Activated T-cell treated with anti-CD3 and anti-CD28 coated beads, Interleukin-2, amount 50 U/mL, for 72 hours (primary cell): Measurements from ENCODE around the gene IGF2R. TPM values are rescaled to one million over a fixed set of nuclear protein-coding genes. Genes with fewer than 3 reads are reported as not detected.
"Not testable (repeated sequence)": the region's sequence is repeated elsewhere in the genome, so short reads cannot be mapped to it uniquely, and the experiment has no call there.

Experiments used
- ATAC-seq, 2 donors: fragments of 150-1000 bp; cut with Tn5 transposase; replicated peaks in 1 of 2; 2 replicates each; pipeline ENCODE4 v1.10.0; 2021; ENCODE audit warnings: moderate library complexity in 2 of 2, mild to moderate bottlenecking in 1 of 2
- DNase-seq, 2 donors: peaks; one replicate each; pipeline ENCODE4 v3.0.0; 2021 to 2022; ENCODE audit warnings: mixed read lengths in 1 of 2
- H3K27ac Mint-ChIP-seq: one replicate; pipeline ENCODE4 v1.8.0; 2022; ENCODE audit warnings: mild to moderate bottlenecking, moderate library complexity, mixed read lengths
- H3K27me3 Mint-ChIP-seq: one replicate; pipeline ENCODE4 v1.8.0; 2022; ENCODE audit warnings: low read depth, mixed read lengths
- H3K36me3 Mint-ChIP-seq, 2 donors: one replicate each; pipeline ENCODE4 v1.8.0; 2022; ENCODE audit warnings: mixed read lengths in 2 of 2, mild to moderate bottlenecking in 1 of 2; ENCODE audit not compliant: insufficient read depth in 2 of 2
- H3K4me1 Mint-ChIP-seq: one replicate; pipeline ENCODE4 v1.8.0; 2022; ENCODE audit warnings: low read depth, mixed read lengths
- H3K4me3 Mint-ChIP-seq, 2 donors: one replicate each; pipeline ENCODE4 v1.8.0; 2022; ENCODE audit warnings: mild to moderate bottlenecking in 2 of 2, mixed read lengths in 2 of 2, moderate library complexity in 2 of 2
- H3K9me3 Mint-ChIP-seq, 2 donors: one replicate each; pipeline ENCODE4 v1.8.0; 2022; ENCODE audit warnings: mixed read lengths in 2 of 2
- total RNA-seq, 2 donors: library from RNA; stranded (reverse); gene quantifications; one replicate each; pipeline ENCODE4 v1.2.3, GENCODE V29; 2022

Gene IGF2R
- total RNA-seq, 2 donors from 2014 or later: 68.9 to 83.6 TPM

DNA sequence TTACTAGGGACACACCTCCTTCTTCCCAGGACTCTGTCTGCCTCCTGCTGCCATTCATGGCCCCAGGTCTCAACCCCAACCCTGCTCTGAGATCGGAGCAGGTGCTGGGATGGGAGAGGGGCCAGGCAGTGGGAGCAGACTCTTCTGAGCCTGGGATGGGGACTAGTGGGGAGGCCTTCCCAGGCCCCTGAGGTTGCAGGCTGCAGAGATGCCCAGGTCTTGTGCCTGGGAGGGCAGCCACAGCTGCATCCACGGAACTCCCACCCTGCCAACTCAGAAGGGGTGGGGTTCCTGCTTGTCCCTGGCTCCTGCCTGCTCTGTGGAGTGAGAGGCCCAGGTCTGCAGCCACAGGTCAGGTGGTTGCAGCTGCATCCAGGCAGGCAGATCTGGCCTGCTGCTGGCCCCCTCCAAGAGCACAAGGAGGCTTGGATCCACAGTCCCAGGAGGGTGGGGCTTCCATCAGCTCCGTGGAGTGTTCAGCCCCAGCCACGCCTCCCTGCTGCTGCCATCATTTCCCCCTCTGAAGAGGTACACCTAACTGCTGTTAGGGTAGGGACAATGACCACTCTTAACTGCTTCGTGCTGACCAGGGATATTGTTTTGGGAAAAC lies 149.8 kb downstream of the IGF2R start:
- Mint-ChIP-seq H3K36me3 (no peaks in the 10 kb centered on the region), H3K4me1 (no peaks in the 10 kb centered on the region), H3K27ac (no peak overlapping the region), H3K9me3 (no peaks in the 10 kb centered on the region), H3K4me3 (no peak overlapping the region), H3K27me3 (no peaks in the 10 kb centered on the region)
- DNase-seq (no peak), ATAC-seq (no peak)

GRCh38 chr6:160120087-160120486 lies 151.2 kb downstream of the IGF2R start:
- H3K4me3 Mint-ChIP-seq: no peak overlapping the region
- H3K4me1 Mint-ChIP-seq: no peaks in the 10 kb centered on the region
- no peak for DNase-seq
- no peaks in the 10 kb centered on the region for H3K36me3 Mint-ChIP-seq
- no peaks in the 10 kb centered on the region for H3K9me3 Mint-ChIP-seq
- H3K27ac Mint-ChIP-seq: no peak overlapping the region
- H3K27me3 Mint-ChIP-seq: no peaks in the 10 kb centered on the region
- ATAC-seq: no peak

DNA sequence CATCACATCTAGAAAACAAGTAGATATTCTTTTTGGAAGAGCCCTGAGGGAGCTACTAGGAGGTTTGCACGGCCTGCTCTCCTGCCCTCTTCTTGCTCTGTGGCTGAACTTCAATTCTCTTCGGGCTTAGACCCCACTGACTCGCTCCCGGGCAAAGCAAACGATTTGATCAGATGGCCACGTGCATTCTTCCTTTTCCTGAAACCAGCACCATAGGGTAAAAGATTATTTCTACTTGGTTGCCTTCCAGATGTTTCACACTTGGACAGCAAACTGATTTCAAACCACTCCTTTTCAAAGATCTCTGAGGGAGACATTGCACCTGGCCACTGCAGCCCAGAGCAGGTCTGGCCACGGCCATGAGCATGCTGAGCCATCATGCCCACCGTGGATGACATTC lies 152.7 kb downstream of the IGF2R start, which contains the start of gene SLC22A1:
Gene SLC22A1 (plus strand): TSS at position 258 of the 400 bp plus-strand sequence. CDS start 121 bp downstream, at position 379.
- H3K36me3 Mint-ChIP-seq: no peaks in the 10 kb centered on the region
- H3K4me1 Mint-ChIP-seq: no peaks in the 10 kb centered on the region
- H3K9me3 Mint-ChIP-seq: no peaks in the 10 kb centered on the region
- DNase-seq: no peak
- ATAC-seq: no peak
- H3K4me3 Mint-ChIP-seq: no peak within 1 kb of the TSS
- H3K27me3 Mint-ChIP-seq: no peaks in the 10 kb centered on the region
- no peak within 1 kb of the TSS for H3K27ac Mint-ChIP-seq

DNA sequence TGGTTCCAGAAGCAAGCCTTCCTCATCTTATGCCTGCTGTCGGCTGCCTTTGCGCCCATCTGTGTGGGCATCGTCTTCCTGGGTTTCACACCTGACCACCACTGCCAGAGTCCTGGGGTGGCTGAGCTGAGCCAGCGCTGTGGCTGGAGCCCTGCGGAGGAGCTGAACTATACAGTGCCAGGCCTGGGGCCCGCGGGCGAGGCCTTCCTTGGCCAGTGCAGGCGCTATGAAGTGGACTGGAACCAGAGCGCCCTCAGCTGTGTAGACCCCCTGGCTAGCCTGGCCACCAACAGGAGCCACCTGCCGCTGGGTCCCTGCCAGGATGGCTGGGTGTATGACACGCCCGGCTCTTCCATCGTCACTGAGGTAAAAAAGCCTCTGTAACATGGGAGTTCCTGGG lies 153.1 kb downstream of the IGF2R start:
- Mint-ChIP-seq H3K4me3 (no peak overlapping the region), H3K27me3 (no peaks in the 10 kb centered on the region), H3K36me3 (no peaks in the 10 kb centered on the region), H3K4me1 (no peaks in the 10 kb centered on the region), H3K27ac (no peak overlapping the region), H3K9me3 (no peaks in the 10 kb centered on the region)
- DNase-seq: no peak
- no peak for ATAC-seq

DNA sequence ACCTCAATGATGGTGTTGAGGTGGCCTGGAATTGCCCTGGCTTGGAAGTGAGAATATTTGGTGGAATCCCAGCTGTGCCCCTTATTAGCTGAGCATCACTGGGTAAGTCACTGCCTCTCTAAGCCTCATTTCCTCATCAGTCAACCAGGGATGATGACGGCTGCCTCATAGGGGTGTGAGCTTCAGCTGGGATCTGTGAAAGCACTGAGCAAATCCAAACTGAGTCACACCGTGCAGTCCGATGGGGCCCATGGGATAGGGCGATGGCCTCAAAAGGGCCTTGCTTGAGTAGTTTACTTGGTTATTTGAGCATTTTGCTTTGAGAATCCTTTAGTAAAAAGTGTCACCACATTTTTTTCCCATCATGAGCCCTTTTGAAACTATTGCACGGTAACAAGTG lies 153.9 kb downstream of the IGF2R start:
- Mint-ChIP-seq H3K27me3 (no peaks in the 10 kb centered on the region), H3K36me3 (no peaks in the 10 kb centered on the region), H3K9me3 (no peaks in the 10 kb centered on the region), H3K4me1 (no peaks in the 10 kb centered on the region), H3K4me3 (no peak overlapping the region), H3K27ac (no peak overlapping the region)
- no peak for DNase-seq
- no peak for ATAC-seq

GRCh38 chr6:160124007-160124406 lies 155.1 kb downstream of the IGF2R start:
- Mint-ChIP-seq H3K27me3 (no peaks in the 10 kb centered on the region), H3K4me1 (peaks cover under 1% of the 10 kb centered on the region), H3K27ac (no peak overlapping the region), H3K9me3 (no peaks in the 10 kb centered on the region), H3K36me3 (no peaks in the 10 kb centered on the region), H3K4me3 (no peak overlapping the region)
- ATAC-seq (no peak), DNase-seq (no peak)

GRCh38 chr6:160124605-160125004 lies 155.7 kb downstream of the IGF2R start:
- Mint-ChIP-seq H3K27me3 (no peaks in the 10 kb centered on the region), H3K9me3 (no peaks in the 10 kb centered on the region), H3K4me1 (peaks cover 6% of the 10 kb centered on the region), H3K36me3 (no peaks in the 10 kb centered on the region), H3K4me3 (no peak overlapping the region), H3K27ac (peak overlapping the region; percentile 31)
- DNase-seq (no peak), ATAC-seq (no peak)

GRCh38 chr6:160125105-160125504 lies 156.2 kb downstream of the IGF2R start:
- not testable (repeated sequence) for H3K4me3 Mint-ChIP-seq, ATAC-seq, H3K36me3 Mint-ChIP-seq, H3K9me3 Mint-ChIP-seq, H3K27me3 Mint-ChIP-seq, H3K4me1 Mint-ChIP-seq, DNase-seq, H3K27ac Mint-ChIP-seq

DNA sequence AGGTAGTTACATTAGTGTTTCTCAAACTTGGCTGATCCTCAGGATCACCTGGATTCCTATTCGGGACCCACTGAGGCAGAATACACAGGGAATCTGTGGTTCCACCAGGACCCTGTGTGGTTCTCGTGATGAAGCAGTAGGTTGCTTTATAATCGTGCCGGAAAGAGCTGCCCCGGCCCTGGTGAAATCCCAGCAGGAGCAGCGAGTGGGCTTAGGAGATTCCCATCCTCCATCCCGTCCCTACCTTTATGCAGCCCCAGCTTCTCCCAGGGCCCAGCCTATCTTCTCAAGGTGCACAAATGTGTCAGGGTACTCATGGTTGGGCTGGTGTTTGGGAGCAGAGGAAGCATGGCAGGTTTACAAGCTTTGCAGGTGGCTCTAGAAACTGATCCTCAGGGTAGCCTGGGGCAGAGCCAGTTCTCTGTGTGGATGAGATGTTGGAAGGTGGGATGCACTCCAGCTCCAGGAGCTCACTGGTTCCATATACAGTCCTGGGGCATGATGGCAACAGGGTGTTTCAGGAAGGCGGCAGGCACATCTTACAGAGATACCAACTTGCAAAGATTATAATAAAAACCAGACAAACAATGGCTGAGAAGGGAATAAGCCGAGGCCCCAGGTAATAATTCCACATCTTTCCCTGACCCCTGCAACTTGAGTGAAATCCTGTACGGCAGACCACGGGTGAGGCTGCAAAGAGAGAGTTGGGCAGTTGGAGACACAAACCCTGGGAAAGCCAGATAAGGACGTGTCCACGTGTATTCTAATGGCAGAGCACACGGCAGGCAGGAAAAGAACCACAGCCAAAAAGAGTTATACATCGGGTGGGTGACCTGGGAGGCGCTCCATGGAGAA lies 158.6 kb downstream of the IGF2R start:
- Mint-ChIP-seq H3K36me3 (no peaks in the 10 kb centered on the region), H3K9me3 (no peaks in the 10 kb centered on the region), H3K27ac (no peak overlapping the region), H3K4me1 (peaks cover 7% of the 10 kb centered on the region), H3K27me3 (no peaks in the 10 kb centered on the region), H3K4me3 (no peak overlapping the region)
- ATAC-seq: no peak
- no peak for DNase-seq

- peaks cover 7% of the 10 kb centered on the region for H3K4me1 Mint-ChIP-seq
- H3K4me3 Mint-ChIP-seq: no peak overlapping the region
- no peaks in the 10 kb centered on the region for H3K27me3 Mint-ChIP-seq
- H3K27ac Mint-ChIP-seq: no peak overlapping the region
- DNase-seq: no peak
- H3K9me3 Mint-ChIP-seq: no peaks in the 10 kb centered on the region
- H3K36me3 Mint-ChIP-seq: no peaks in the 10 kb centered on the region
- ATAC-seq: no peak
These were observed 159.3 kb downstream of the IGF2R start for GRCh38 chr6:160128125-160128683.

DNA sequence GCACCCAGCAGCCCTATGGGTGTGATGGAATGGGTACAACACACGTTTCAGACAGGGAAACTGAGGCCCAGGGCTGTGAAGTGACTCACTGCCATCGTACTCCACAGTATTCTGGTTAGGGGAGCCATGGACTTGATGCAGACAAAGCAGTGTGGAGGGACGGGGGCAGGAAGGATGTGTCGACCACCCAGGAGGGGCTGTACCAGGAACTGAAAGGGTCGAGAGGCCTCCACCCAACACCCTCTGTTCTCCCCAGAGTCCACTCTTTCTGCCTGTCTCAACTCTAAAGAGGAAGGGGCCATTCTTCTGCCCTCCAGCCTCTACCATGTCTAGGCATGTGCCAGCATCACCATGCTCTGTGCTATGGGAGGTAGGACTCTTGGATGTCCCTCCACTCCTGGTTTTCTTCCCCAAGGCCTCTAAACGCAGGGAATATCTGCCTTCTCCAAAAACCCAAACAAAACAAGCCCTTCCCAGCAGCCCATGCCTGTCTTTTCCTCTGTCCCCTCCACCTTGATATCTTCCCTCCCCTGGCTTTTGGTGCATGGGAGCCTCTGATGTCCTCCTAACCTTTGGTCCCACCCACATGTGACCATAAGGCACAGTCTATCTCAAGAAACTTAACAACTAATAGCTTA lies 160.1 kb downstream of the IGF2R start:
- H3K4me1 Mint-ChIP-seq: peaks cover 7% of the 10 kb centered on the region
- ATAC-seq (no peak), DNase-seq (no peak)
- H3K27me3 Mint-ChIP-seq: no peaks in the 10 kb centered on the region
- no peaks in the 10 kb centered on the region for H3K36me3 Mint-ChIP-seq
- H3K27ac Mint-ChIP-seq: peak overlapping the region; percentile 26
- H3K4me3 Mint-ChIP-seq: no peak overlapping the region
- no peaks in the 10 kb centered on the region for H3K9me3 Mint-ChIP-seq

DNA sequence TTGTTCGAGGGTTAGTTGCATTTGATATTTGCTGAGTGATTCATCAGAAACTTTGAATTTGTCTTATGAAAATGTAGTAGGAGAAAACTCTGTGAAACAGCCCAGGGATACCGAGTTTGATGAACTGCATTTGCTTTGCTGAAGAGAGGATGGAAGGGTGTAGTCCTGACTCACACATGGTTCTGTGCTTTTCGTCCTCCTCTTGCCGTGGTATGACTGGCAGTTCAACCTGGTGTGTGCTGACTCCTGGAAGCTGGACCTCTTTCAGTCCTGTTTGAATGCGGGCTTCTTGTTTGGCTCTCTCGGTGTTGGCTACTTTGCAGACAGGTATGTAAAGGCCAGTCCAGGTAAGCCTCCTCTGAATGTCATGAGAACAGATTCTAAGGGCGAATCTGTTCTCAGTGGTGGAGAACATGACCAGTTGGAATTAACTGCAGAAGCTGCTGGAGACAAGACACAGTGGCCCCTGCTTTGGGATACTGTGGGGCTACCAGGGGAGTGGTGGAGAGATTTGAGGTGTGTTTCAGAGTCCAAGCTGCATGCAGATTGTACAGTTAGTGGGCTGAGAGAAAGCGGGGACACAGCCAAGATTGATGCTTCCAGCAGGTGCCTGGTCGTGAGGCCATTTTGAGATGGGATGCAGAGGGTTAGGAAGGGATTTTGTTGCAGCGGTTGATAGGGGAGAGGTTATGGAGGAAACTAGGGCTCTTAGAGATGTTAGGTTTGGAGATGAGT lies 161.2 kb downstream of the IGF2R start:
- Mint-ChIP-seq H3K4me3 (no peak overlapping the region), H3K36me3 (no peaks in the 10 kb centered on the region), H3K9me3 (no peaks in the 10 kb centered on the region), H3K4me1 (peaks cover 7% of the 10 kb centered on the region), H3K27me3 (no peaks in the 10 kb centered on the region), H3K27ac (no peak overlapping the region)
- ATAC-seq (no peak), DNase-seq (no peak)
